OCI-LY7 (cell line): ENCODE data around the gene EIF3D. TPM values are rescaled to one million over a fixed set of nuclear protein-coding genes. Genes with fewer than 3 reads are reported as not detected.

Experiments used
- BruUV-seq: library from RNA; stranded (reverse); fragments of 400-500 nt; replicated peaks from 2 replicates; lab custom pipeline; 2021; lab: Mats Ljungman, UMichigan
- CTCF ChIA-PET: fragments of 300-600 bp; sonication (Branson Sonifier 250); formaldehyde crosslinking; loops from one replicate; lab custom pipeline; 2022; ENCODE audit warnings: antibody characterized with exemption; ENCODE audit not compliant: unreplicated experiment; lab: Charles Lee
- POLR2A ChIA-PET: fragments of 300-600 bp; sonication (Branson Sonifier 250); formaldehyde crosslinking; loops from one replicate; lab custom pipeline; 2022; ENCODE audit warnings: antibody characterized with exemption; lab: Charles Lee
- DNase-seq: peaks from one replicate; pipeline ENCODE4 v3.0.0-alpha.2; 2015; ENCODE audit warnings: low spot score
- H2AFZ ChIP-seq: fragments of 200-600 bp; sonication (generic), shearing (Covaris generic); 2 replicates; pipeline ENCODE4 v1.6.1; 2014; ENCODE audit warnings: mild to moderate bottlenecking, antibody characterized with exemption, low read length, moderate library complexity
- H3K27ac ChIP-seq: fragments of 200-600 bp; sonication (generic); 2 replicates; pipeline ENCODE4 v1.5.1; 2014; ENCODE audit warnings: mixed run types, low read depth, mild to moderate bottlenecking, moderate library complexity, low read length, inconsistent platforms; ENCODE audit not compliant: poor library complexity, severe bottlenecking
- H3K36me3 ChIP-seq: fragments of 200-600 bp; sonication (generic); 2 replicates; pipeline ENCODE4 v1.6.1; 2014; ENCODE audit warnings: mild to moderate bottlenecking, antibody characterized with exemption, low read length, moderate library complexity, mixed read lengths; ENCODE audit not compliant: insufficient read depth
- H3K4me1 ChIP-seq: fragments of 200-600 bp; sonication (generic); 2 replicates; pipeline ENCODE4 v1.5.1; 2014; ENCODE audit warnings: mild to moderate bottlenecking, low read length; ENCODE audit not compliant: insufficient read depth, poor library complexity, severe bottlenecking
- H3K4me2 ChIP-seq: fragments of 200-600 bp; sonication (generic); 2 replicates; pipeline ENCODE4 v1.6.1; 2014; ENCODE audit warnings: mild to moderate bottlenecking, low read length
- H3K4me3 ChIP-seq: fragments of 200-600 bp; sonication (generic); 2 replicates; pipeline ENCODE4 v1.5.1; 2014; ENCODE audit warnings: mild to moderate bottlenecking, low read depth, low read length; ENCODE audit not compliant: poor library complexity, severe bottlenecking
- H3K79me2 ChIP-seq: fragments of 200-600 bp; sonication (generic); 2 replicates; pipeline ENCODE4 v1.6.1; 2016; ENCODE audit warnings: low read depth, mild to moderate bottlenecking, low read length, moderate library complexity, mixed read lengths; ENCODE audit not compliant: insufficient read depth
- H3K9me2 ChIP-seq: fragments of 200-600 bp; sonication (generic); 2 replicates; pipeline ENCODE4 v1.6.1; 2016; ENCODE audit warnings: mild to moderate bottlenecking, low read length, mixed read lengths; ENCODE audit not compliant: insufficient read depth
- H3K9me3 ChIP-seq: fragments of 200-600 bp; sonication (generic); 2 replicates; pipeline ENCODE4 v1.6.1; 2014; ENCODE audit warnings: mild to moderate bottlenecking, mixed run types, low read length, mixed read lengths
- H4K20me1 ChIP-seq: fragments of 200-600 bp; sonication (generic); 2 replicates; pipeline ENCODE4 v1.6.1; 2014; ENCODE audit warnings: mild to moderate bottlenecking, antibody characterized with exemption, low read length, moderate library complexity, mixed read lengths; ENCODE audit not compliant: insufficient read depth
- EZH2phosphoT487 ChIP-seq: fragments of 200-600 bp; sonication (generic); IDR thresholded peaks from 2 replicates; pipeline ENCODE4 v1.6.1; 2018; ENCODE audit warnings: low read depth, borderline replicate concordance, mild to moderate bottlenecking, mixed run types, antibody characterized with exemption, low read length, moderate library complexity, mixed read lengths
- intact Hi-C: fragments of 100-400 bp; cut with micrococcal nuclease; formaldehyde crosslinking; loops from one replicate; pipeline ENCODE4 v1.10.0; 2022; ENCODE audit not compliant: unreplicated experiment
- total RNA-seq, 2 experiments: library from RNA; depleted of rRNA in 1 of 2; stranded (reverse); fragments of >200 nt in 1 of 2; shearing (Covaris generic) in 1 of 2; gene quantifications; 2 replicates each; pipeline ENCODE4 v1.2.3, GENCODE V29; 2014 to 2022
- TF ChIP-seq, protein P1 (sequence below): fragments of 200-600 bp; sonication (generic); conservative IDR thresholded peaks from 2 replicates; pipeline ENCODE4 v1.5.1; 2014; ENCODE audit warnings: mild to moderate bottlenecking, antibody characterized with exemption, low read length, moderate library complexity, mixed read lengths

Gene EIF3D
- total RNA-seq, 2 experiments from 2014 or later, result 223 to 270 TPM

DNA sequence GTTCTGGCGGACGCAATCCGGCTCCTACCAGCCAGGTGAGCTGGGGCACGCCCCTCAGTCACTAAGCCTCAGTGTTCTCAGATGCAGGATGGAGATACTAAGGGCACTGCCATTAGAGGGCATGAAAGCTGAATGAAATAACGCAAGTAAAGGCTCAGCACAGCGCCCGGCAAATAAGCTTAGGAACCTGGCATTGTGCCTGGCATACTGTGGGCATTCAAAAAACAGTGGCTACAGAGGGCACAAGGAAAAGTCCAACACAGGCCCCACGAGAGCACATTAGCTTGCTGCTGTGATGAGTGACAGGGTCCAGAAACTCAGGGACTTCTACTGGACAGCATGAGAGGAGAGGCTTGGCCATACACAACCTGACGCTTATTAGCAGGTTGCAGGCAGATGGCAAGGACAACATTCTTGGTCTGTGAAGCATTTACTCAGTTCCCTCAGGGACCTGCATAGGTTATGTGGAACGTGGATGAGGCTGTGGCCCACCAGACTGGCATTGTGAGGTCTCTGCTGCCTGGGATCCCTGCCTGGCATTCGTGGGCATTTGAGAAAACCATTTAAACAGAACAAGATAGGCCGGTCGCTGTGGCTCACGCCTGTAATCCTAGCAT is 59.8 kb downstream of the EIF3D start:
- Histone ChIP-seq H3K27ac (no peak overlapping the region), H3K4me3 (no peak overlapping the region), H2AFZ (no peak overlapping the region), H3K36me3 (peaks cover 66% of the 10 kb centered on the region), H3K4me2 (no peak overlapping the region), H4K20me1 (no peaks in the 10 kb centered on the region), H3K9me3 (no peaks in the 10 kb centered on the region), H3K9me2 (no peaks in the 10 kb centered on the region), H3K79me2 (no peaks in the 10 kb centered on the region), H3K4me1 (peaks cover 3% of the 10 kb centered on the region)
- TF ChIP-seq, protein P1, sequence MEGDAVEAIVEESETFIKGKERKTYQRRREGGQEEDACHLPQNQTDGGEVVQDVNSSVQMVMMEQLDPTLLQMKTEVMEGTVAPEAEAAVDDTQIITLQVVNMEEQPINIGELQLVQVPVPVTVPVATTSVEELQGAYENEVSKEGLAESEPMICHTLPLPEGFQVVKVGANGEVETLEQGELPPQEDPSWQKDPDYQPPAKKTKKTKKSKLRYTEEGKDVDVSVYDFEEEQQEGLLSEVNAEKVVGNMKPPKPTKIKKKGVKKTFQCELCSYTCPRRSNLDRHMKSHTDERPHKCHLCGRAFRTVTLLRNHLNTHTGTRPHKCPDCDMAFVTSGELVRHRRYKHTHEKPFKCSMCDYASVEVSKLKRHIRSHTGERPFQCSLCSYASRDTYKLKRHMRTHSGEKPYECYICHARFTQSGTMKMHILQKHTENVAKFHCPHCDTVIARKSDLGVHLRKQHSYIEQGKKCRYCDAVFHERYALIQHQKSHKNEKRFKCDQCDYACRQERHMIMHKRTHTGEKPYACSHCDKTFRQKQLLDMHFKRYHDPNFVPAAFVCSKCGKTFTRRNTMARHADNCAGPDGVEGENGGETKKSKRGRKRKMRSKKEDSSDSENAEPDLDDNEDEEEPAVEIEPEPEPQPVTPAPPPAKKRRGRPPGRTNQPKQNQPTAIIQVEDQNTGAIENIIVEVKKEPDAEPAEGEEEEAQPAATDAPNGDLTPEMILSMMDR, result no peak
- no peak for TF ChIP-seq EZH2phosphoT487
- BruUV-seq, result no TSS peak
- intact Hi-C loops, result no loop called here
- CTCF ChIA-PET, result no interaction called here
- POLR2A ChIA-PET, result no interaction called here
- no peak for DNase-seq

DNA sequence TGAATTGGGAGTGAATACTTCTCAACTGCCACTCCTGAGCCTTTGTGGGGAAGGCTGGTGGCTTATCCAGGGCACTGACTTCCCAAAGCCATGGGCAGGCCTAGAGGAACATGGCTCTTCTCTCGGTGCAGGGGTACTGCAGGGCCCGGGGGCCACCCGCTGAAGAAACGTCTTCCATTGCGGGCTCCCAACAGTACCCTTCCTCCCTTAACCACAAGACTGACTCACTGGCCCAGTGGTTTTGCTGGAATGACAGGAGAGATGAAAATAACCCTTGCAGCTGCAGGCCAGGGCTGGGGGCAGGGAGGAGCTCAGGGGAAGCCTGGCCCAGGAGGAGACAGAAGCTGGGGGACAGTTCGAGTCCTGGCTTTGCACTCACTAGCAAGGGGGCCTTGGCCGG is 61.0 kb downstream of the EIF3D start:
- no peak overlapping the region for H3K27ac ChIP-seq
- CTCF ChIA-PET, result no interaction called here
- no peak for DNase-seq
- BruUV-seq, result no TSS peak
- H3K9me2 ChIP-seq, result no peaks in the 10 kb centered on the region
- POLR2A ChIA-PET, result interaction anchor here (0.6 kb wide), 1 partner anchor 14 kb away, joined by 6 read pairs; the partner anchor contains the start of gene TXN2
- H3K4me2 ChIP-seq, result no peak overlapping the region
- TF ChIP-seq, protein P1, result no peak
- no peak for TF ChIP-seq EZH2phosphoT487
- no peaks in the 10 kb centered on the region for H3K9me3 ChIP-seq
- H2AFZ ChIP-seq, result no peak overlapping the region
- no peaks in the 10 kb centered on the region for H3K79me2 ChIP-seq
- H4K20me1 ChIP-seq, result no peaks in the 10 kb centered on the region
- H3K4me1 ChIP-seq, result peaks cover 3% of the 10 kb centered on the region
- no peak overlapping the region for H3K4me3 ChIP-seq
- peaks cover 56% of the 10 kb centered on the region; the same call in 1 of the 2 replicates for H3K36me3 ChIP-seq
- intact Hi-C loops, result no loop called here

DNA sequence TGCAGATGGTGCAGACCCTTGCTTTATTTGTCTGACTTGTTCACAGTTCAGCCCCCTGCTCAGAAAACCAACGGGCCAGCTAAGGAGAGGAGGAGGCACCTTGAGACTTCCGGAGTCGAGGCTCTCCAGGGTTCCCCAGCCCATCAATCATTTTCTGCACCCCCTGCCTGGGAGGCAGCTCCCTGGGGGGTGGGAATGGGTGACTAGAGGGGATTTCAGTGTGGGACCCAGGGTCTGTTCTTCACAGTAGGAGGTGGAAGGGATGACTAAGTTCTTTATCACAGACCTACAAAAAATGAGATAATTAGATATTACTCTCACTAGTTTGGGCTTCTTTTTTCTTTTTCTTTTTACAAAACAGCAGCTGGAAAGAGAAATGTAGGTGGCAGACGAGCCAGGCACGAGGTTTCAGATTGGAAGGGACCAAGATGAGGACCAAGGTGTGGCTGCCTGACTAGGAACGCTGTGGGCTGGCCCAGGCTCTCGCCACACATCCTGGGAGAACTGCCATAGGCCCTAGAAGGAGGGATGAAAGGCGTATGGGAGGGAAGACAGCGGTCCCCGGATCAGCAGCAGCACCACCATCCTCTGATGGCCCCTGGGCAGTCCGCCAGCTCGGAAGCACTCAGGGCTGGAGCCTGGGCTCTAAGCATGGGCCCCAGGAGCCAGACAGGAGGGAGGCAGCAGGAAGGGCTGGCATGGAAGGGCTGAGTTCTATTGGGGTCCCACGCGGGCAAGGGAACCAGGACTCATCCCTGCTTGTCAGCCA is 61.7 kb downstream of the EIF3D start:
- Histone ChIP-seq H4K20me1 (no peaks in the 10 kb centered on the region), H3K79me2 (no peaks in the 10 kb centered on the region), H3K4me2 (no peak overlapping the region), H3K9me3 (no peaks in the 10 kb centered on the region), H3K27ac (no peak overlapping the region), H2AFZ (no peak overlapping the region), H3K36me3 (peaks cover 53% of the 10 kb centered on the region; the same call in 1 of the 2 replicates), H3K9me2 (no peaks in the 10 kb centered on the region), H3K4me1 (peaks cover 3% of the 10 kb centered on the region), H3K4me3 (no peak overlapping the region)
- no peak for DNase-seq
- TF ChIP-seq EZH2phosphoT487, result no peak
- TF ChIP-seq, protein P1, result no peak
- BruUV-seq, result TSS peak; percentile 80
- CTCF ChIA-PET, result no interaction called here
- POLR2A ChIA-PET, result no interaction called here
- intact Hi-C loops, result no loop called here
